Raji (cell line): Measurements from ENCODE around the gene CST8.

Source experiments
- POLR2A ChIP-seq: IDR thresholded peaks from 2 replicates; pipeline ENCODE4 v1.6.1; 2011; ENCODE audit warnings: low read depth, low read length, control low read depth; ENCODE audit not compliant: insufficient read depth

Gene CST8

GRCh38 chr20:23534801-23535593, 44.1 kb downstream of the CST8 start:
- no peak for TF ChIP-seq POLR2A

DNA sequence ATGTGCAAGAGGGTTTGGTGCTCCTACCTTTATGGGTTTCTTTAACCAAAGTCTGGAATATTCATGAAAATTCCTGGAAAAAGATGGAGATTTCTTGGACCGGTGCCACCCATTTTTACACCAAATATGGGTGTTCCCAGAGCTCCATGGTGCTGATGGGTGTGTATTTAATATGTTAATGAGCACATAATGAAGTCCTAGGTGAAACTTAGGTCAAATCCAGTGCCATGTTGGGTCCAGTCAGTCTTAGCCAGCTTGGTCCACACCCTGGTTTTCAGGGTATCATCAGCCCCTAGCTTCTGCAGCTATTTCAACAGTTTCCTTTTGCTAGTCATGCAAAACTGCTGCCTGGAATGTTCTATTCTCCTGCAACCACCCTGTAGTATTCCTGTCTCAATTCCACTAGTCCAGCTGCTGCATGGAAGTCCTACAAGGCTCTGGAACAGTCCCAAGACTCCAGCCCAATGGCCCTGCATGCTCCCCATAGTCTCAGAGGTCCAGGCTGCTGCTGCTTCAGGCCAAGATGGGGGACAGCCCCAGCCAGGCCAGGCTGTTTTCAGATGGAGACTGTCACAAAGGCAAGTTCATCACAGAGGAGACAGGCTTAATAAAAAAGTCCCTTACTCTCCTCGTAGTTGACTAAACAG, 45.5 kb downstream of the CST8 start:
- TF ChIP-seq POLR2A: no peak

- TF ChIP-seq POLR2A: no peak
These were observed 46.1 kb downstream of the CST8 start for GRCh38 chr20:23537030-23537429.

- TF ChIP-seq POLR2A: no peak
These were observed 49.7 kb downstream of the CST8 start for GRCh38 chr20:23540624-23541023.

DNA sequence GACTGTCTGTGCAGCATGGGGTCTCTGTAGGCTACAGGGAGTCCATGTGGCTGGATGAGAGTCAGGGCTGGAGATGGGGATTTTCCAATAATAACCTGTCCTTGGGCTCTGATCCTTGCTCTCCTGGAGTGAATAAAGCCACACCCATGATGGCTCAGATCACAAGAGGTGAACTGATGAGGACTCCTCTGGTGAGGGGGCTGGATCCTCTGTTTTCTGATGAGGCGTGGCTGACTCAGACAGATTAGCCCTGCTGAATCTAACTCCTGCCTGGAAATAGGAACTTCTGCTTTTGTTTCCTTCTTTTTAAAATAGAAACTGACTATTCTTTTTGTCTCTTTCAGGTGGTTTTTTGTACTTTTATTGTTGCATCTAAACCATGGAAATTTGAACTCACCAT, 50.4 kb downstream of the CST8 start:
- TF ChIP-seq POLR2A: no peak

- no peak for TF ChIP-seq POLR2A
These were observed 50.9 kb downstream of the CST8 start for GRCh38 chr20:23541776-23542175.

DNA sequence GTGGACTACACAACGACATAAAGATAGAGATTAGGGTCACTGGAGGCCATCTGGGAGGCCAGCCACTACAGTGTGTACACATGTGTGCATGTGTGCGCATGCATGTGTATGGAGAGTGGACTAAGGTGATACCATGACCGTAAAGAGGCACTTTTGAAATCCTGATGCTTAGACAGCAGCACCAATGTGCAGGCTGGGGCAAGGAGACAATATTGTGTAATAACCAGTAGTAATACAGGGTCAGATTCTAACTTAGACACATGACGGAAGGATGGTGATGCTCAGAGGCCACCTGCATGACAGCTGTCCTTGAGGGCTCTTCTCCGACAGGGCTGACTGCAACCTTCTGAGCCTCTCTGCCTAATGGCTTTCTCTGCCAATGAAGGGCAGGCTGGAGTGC, 51.9 kb downstream of the CST8 start:
- no peak for TF ChIP-seq POLR2A

- no peak for TF ChIP-seq POLR2A
These were observed 53.2 kb downstream of the CST8 start for GRCh38 chr20:23544133-23544532.
